Esophagus muscularis mucosa (tissue), 3 donors: ENCODE measurements around the gene CD72.

ENCODE experiments used
- CTCF ChIP-seq, 3 experiments: fragments of 200-600 bp in 2 of 3; fragments of 450-650 bp in 1 of 3; sonication (generic) in 2 of 3; IDR thresholded peaks; one replicate each; pipeline ENCODE4 v1.5.1; 2017 to 2019; ENCODE audit warnings: antibody characterized with exemption in 3 of 3, mild to moderate bottlenecking in 2 of 3, moderate library complexity in 1 of 3
- POLR2A ChIP-seq: fragments of 450-650 bp; IDR thresholded peaks from one replicate; pipeline ENCODE4 v1.6.1; 2017; ENCODE audit warnings: antibody characterized with exemption, moderate library complexity, mild to moderate bottlenecking, low read depth

DNA sequence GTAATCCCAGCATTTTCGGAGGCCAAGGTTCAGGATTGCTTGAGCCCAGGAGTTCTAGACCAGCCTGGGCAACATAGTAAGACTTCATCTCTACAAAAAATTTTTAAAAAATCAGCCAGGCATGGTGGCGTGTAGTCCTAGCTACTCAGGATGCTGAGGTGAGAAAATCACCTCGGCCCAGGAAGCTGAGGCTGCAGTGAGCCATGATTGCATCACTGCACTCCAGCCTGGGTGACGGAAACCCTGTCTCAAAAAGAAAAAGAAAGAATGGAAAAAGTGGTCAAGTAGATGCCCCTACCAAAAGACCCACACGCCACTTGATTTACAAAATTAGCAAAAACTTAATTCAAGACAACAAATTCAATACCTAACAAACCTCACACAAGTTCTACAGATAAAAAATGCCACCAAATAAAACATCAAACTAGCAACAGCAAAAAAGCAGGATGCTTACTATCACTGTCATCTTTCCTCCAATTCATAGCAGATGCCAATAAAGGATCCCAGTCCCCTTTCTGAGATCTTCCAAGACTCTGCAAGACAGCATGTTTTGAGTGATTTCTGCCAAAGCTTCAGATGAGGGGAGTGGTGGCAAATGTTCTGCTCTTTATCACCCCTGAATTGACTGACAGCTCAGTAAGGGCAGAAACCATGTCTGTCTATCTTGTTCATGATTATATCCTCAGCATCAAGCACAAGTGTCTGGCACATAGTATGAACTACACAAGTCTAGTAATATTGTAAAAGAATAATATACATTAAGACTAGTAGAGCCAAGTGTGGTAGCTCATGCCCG, 47.3 kb downstream of the CD72 start:
- TF ChIP-seq POLR2A (no peak), CTCF (IDR thresholded peaks at IDR 0.05) (no peak)
